ENCODE measurements around the gene STAT6.

Gene STAT6

DNA sequence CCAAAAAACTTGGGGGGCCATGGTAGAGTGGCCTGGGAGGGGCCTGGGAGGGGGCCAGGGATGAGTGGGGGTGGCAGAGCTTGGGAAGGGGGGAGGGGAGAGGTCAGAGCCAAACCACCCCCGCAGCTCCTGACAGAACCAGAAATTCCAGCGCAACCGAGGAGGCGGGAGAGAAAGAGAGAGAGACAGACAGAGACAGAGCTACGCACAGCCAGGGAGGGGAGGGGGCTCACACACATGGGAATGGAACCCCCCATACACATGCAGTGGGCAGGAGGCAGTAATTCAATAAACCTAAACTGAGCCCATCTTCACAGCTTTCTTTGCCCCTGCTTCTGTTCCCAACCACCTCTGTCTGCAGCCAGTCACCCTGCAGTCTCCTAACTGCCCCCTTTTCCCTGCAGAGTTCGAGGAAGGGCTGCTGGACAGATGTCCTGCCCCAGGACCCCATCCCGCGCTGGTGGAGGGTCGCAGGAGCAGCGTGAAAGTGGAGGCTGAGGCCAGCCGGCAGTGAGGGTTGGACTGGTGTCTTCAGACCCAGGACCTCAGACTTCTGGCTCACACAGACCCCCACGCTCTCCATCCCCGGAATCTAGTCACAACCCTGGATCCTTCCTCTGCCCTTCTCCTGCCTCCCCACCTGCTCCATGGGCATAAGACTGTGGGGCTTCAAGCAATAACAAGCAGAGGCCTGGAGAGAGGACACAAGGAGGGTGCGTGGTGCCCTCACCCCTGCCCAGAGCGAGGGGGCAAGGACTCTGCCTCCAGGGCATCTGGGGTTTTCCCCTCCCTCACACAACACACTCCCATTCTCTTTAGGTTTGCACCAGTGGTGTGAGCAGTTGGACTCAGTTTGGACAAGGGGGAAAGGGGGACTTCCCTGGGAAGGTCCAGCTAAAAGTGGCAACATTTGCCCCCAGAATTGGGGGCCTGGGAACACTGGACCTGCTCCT, 16.7 kb downstream of the STAT6 start:
- peak; percentile 18 for DNase-seq
- peaks cover 64% of the 10 kb centered on the region for H3K4me1 Mint-ChIP-seq
- H3K27me3 Mint-ChIP-seq = no peaks in the 10 kb centered on the region
- H3K36me3 Mint-ChIP-seq = peaks cover 51% of the 10 kb centered on the region
- CTCF ChIA-PET = interaction anchor here (0.7 to 10.4 kb wide), 10 partner anchors 11 to 405 kb away, joined by 3 to 100 read pairs (median 4); partner anchors contain the start of genes NEMP1 and STAT6
- H3K27ac Mint-ChIP-seq = peak overlapping the region; percentile 64
- H3K4me3 Mint-ChIP-seq = no peak overlapping the region
- no peaks in the 10 kb centered on the region for H3K9me3 Mint-ChIP-seq

DNA sequence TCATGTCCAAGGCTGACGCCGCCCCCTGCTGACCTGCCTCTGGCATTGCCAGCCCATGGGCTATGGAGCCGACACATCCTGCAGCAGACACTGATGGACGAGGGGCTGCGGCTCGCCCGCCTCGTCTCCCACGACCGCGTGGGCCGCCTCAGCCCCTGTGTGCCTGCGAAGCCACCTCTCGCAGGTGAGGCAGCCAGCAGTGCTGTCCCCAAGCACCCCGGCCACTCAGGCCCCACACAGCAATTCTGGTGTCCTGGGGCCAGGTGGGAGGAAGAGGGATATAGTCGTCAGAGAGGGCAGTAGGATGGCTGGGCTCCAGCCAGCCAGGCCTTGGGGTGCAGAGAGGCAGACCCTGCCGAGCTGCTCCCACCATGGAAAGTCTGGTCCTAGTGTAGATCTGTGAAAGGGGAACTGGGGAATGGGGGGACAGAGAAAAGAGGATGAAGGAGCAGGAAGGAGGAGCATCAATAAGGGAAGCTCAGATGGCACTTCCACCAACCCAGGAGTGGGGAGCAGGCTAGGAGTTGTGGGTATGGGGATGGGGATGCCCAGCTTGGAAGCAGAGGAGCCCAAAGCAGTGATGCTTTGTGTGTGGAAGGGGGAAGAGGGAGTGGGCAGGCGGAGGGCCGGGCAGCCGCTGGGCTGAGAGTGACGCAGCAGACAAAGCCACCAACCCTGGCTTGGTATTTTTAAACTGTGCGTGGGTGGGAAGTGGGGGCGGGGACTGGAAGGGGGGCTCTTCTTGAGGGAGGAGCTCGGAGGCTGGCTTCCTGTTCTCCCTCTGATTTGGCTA, 17.6 kb downstream of the STAT6 start:
- Mint-ChIP-seq H3K4me1 (peaks cover 59% of the 10 kb centered on the region), H3K27me3 (no peaks in the 10 kb centered on the region), H3K36me3 (peaks cover 43% of the 10 kb centered on the region), H3K4me3 (peak overlapping the region; percentile 26), H3K9me3 (no peaks in the 10 kb centered on the region), H3K27ac (peak overlapping the region; percentile 22)
- CTCF ChIA-PET = interaction anchor here (0.7 to 10.4 kb wide), 11 partner anchors 12 to 404 kb away, joined by 3 to 100 read pairs (median 4); partner anchors contain the start of genes NEMP1 and STAT6
- DNase-seq = peak; percentile 67

DNA sequence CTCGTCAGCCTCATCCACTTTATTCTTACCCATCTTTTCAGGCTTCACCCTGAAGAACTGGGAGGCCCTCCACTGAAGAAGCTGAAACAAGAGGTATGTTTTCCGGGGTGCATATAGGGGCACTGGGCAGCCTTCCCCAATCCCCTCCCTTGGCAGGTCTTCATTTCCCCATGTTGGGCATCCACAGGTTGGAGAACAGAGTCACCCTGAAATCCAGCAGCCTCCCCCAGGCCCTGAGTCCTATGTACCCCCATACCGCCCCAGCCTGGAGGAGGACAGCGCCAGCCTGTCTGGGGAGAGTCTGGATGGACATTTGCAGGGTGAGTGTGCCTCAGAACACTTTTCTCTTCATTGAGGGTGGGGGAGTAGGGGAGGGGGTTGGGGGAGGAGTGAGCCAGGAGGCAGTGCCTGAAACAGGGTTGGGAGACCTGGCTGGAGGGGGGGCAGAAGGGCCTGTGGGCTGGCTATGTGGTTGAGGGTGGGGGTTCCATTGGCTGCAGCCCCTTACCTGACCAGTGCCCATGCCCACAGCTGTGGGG, 18.2 kb downstream of the STAT6 start:
- CTCF ChIA-PET = interaction anchor here (0.7 to 10.4 kb wide), 17 partner anchors 11 to 151 kb away, joined by 3 to 100 read pairs (median 6); partner anchors contain the start of genes NEMP1, STAT6 and ZBTB39
- Mint-ChIP-seq H3K27me3 (no peaks in the 10 kb centered on the region), H3K9me3 (no peaks in the 10 kb centered on the region), H3K4me1 (peaks cover 65% of the 10 kb centered on the region), H3K27ac (peak overlapping the region; percentile 39), H3K36me3 (peaks cover 36% of the 10 kb centered on the region), H3K4me3 (no peak overlapping the region)
- DNase-seq = no peak

DNA sequence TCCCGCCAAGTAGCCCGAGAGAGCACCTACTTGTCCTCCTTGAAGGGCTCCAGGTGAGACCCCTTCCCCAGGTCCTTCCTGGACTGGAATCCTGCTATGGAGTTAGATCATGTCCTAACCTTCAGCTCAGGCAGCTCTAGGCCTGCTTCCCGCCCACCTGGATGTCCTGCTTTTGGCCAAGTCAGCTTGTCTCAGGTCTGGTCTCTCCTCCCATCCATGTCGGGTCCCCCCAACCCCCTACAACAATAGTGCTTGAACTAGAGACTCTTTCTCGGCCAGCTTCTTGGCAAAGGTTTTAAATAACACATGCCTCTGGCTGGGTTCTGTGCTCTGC, 18.7 kb downstream of the STAT6 start:
- CTCF ChIA-PET = interaction anchor here (1.0 to 10.4 kb wide), 13 partner anchors 11 to 151 kb away, joined by 3 to 100 read pairs (median 11); partner anchors contain the start of genes NEMP1, STAT6 and ZBTB39
- Mint-ChIP-seq H3K4me1 (peaks cover 68% of the 10 kb centered on the region), H3K27ac (peak overlapping the region; percentile 39), H3K36me3 (peaks cover 33% of the 10 kb centered on the region), H3K4me3 (peak overlapping the region; percentile 13), H3K9me3 (no peaks in the 10 kb centered on the region), H3K27me3 (no peaks in the 10 kb centered on the region)
- DNase-seq = no peak

DNA sequence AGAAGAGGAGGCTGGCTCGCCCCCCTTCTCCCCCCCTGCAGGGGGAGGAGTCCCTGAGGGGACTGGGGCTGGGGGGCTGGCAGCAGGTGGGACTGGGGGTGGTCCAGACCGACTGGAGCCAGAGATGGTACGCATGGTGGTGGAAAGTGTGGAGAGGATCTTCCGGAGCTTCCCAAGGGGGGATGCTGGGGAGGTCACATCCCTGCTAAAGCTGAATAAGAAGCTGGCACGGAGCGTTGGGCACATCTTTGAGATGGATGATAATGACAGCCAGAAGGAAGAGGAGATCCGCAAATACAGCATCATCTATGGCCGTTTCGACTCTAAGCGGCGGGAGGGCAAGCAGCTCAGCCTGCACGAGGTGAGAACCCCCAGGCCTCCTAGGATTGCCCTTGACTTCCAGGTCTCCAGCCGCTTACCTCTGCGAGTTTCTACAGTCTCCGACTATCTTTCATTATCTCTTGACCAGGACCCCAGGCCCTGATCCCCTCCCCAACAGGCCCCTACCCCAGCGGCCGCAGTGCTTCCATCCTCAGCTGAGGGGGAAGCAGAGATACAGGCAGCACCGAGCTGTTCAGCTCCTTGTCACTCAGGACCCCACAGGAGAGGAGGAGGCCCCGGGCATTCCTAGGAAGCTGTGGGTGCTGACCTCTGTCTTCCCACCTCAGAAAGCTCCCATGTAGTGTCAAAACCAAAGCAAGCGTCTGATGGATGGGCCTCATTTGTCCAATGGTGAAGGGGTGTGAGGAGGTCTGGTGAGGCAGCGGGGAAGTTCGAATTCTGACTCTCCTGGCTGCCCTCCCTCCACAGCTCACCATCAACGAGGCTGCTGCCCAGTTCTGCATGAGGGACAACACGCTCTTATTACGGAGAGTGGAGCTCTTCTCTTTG, 19.3 kb downstream of the STAT6 start:
- Mint-ChIP-seq H3K9me3 (no peaks in the 10 kb centered on the region), H3K4me3 (no peak overlapping the region), H3K4me1 (peaks cover 66% of the 10 kb centered on the region), H3K27me3 (no peaks in the 10 kb centered on the region), H3K27ac (peak overlapping the region; percentile 33), H3K36me3 (peaks cover 27% of the 10 kb centered on the region)
- DNase-seq = no peak
- CTCF ChIA-PET = interaction anchor here (1.0 to 10.4 kb wide), 14 partner anchors 12 to 87 kb away, joined by 3 to 100 read pairs (median 10); partner anchors contain the start of genes NEMP1, STAT6 and ZBTB39

DNA sequence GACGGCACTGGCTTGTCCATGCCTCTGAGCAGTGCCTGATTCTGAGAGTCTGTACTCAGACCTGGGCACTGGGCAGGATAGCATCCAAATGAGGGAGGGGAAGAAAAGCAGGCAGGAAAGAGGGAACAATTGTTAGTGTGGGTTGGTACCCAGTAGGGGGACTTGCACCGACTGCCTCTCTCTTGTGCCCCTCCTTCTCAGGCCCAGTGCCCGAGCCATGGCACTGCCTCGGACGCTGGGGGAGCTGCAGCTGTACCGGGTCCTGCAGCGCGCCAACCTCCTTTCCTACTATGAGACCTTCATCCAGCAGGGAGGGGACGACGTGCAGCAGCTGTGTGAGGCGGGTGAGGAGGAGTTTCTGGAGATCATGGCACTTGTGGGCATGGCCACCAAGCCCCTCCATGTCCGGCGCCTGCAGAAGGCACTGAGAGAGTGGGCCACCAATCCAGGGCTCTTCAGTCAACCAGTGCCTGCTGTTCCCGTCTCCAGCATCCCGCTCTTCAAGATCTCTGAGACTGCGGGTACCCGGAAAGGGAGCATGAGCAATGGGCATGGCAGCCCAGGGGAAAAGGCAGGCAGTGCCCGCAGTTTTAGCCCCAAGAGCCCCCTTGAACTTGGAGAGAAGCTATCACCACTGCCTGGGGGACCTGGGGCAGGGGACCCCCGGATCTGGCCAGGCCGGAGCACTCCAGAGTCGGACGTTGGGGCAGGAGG, 20.1 kb downstream of the STAT6 start:
- Mint-ChIP-seq H3K36me3 (peaks cover 23% of the 10 kb centered on the region), H3K4me3 (peak overlapping the region; percentile 88), H3K9me3 (no peaks in the 10 kb centered on the region), H3K27ac (no peak overlapping the region), H3K4me1 (peaks cover 70% of the 10 kb centered on the region), H3K27me3 (no peaks in the 10 kb centered on the region)
- DNase-seq = no peak
- CTCF ChIA-PET = interaction anchor here (1.0 to 10.4 kb wide), 12 partner anchors 8 to 86 kb away, joined by 3 to 100 read pairs (median 7); partner anchors contain the start of genes STAT6 and ZBTB39

DNA sequence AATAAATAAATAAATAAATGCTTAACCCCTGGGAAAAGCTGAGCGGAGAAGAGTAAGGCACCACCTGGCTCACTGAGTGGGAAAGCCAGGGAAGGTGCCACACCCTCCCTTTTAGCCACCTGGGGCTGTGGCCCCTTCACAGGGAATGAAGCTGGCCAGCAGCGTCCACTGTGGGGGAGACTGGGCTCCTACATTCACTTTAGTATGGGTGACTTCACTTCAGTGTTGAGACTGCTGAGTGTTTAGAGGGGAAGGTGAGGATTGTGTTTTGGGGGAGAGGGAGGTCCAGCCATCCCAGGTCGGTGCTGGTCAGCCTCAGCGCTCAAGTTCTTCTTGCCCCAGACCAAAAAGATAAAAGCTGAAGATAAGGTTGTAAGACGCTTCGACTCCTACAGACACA, 20.7 kb downstream of the STAT6 start:
- Mint-ChIP-seq H3K27ac (no peak overlapping the region), H3K4me3 (peak overlapping the region; percentile 88), H3K9me3 (no peaks in the 10 kb centered on the region), H3K36me3 (peaks cover 19% of the 10 kb centered on the region), H3K4me1 (peaks cover 72% of the 10 kb centered on the region), H3K27me3 (no peaks in the 10 kb centered on the region)
- CTCF ChIA-PET = interaction anchor here (1.0 to 10.4 kb wide), 6 partner anchors 8 to 86 kb away, joined by 4 to 100 read pairs (median 12); partner anchors contain the start of genes STAT6 and ZBTB39
- DNase-seq = no peak

DNA sequence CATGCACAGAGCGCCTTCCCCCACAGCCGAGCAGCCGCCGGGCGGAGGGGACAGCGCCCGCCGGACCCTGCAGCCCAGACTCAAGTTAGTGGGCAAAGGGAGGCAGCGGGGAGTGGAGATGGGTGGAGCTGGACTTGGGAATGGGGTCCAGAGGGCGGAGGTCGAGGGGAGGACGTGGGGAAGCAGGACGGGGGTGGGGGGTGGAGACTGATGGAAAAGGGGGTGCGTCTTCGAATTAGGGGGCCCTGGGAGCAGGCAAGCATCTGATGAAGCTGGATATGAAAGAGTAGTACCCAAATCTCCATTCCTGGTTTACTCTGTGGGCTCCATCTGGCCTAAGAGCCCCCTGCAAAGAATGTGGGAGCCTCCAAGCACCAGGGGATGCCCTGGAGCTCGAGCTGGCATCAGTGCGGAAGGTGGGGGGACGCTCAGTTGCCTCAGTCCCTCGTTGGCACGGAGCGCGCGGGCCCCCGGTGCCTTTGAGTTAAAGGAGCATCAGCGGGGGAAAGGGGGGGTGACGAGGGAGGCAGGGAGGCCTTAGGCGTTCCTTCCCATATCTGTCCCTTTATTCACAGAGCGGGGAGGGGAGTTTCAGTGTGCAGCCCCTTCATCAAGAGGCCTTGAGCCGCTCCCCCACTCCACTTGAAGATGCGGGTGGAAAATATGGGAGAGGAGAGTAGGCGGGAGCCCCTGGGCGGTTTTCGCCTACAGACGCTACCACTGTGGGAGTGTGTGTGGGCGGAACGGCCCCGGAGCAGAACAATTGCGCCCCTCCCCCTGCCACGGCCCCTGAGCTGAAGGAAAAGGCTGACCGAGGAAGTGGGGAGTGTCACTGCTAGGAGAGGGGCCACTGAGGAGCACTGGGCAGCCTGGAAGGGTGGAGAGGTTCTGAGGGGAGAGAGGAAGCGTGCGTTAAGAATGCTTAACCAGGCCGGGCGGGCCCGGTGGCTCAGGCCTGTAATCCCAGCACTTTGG, 21.6 kb downstream of the STAT6 start:
- Mint-ChIP-seq H3K36me3 (peaks cover 19% of the 10 kb centered on the region), H3K27ac (peak overlapping the region; percentile 84), H3K9me3 (no peaks in the 10 kb centered on the region), H3K4me3 (peak overlapping the region; percentile 88), H3K4me1 (peaks cover 73% of the 10 kb centered on the region), H3K27me3 (no peaks in the 10 kb centered on the region)
- CTCF ChIA-PET = interaction anchor here (1.6 to 4.7 kb wide), 3 partner anchors 9 to 19 kb away, joined by 5 to 76 read pairs (median 8); partner anchors contain the start of gene NEMP1
- peak; percentile 68 for DNase-seq

DNA sequence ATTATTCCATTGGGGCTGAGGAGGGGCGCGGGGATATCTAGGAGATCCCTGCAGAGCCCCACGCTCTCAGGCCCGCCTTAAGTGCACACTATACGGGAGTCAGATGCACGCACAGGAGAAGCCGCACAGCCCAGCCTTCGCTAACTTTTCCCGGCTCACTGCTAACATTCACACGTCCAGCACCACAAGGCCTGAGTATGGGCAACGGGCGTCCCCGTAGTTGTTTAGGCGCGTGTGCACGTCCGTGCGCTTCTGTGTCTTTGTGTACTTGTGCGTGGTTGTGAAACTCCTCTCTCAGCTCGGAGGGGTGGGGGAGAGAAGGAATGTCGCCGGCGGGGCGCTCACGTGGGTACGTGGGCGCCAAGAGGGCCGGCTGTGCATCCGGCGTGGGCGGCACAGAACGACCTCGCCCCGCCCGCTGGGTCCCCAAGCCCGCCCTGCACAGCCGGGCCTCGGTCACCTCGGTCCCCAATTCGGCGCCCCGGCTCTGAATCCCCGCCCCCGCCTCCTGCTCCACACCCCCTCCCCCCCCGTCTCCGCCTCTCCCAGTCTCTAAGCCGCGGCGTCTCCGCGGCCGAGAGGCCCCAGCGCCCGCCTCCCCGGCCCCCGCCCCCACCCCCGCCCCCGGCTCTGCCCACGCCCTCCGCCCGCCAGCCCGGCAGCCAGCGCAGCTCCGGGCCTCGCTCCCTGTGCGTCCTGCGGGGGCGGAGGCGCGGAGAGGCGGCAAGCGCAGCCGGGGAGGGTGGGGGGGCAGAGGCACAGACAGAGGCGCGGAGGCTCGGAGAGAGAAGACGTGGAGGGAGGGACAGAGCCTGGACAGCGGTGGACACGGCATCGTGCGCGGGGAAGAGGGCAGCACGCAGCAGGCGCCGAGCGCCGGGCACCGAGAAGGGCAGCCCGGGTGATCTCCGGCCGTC, 22.6 kb downstream of the STAT6 start, which contains the start of gene NAB2:
NAB2 (plus strand) TSS at position 761 of the 917 bp plus-strand sequence. CDS start 158 bp downstream, outside the sequence.
- peaks cover 19% of the 10 kb centered on the region for H3K36me3 Mint-ChIP-seq
- H3K4me3 Mint-ChIP-seq = peak within 1 kb of the TSS; percentile 88
- DNase-seq = peak; percentile 97
- H3K27ac Mint-ChIP-seq = peak within 1 kb of the TSS; percentile 94
- H3K9me3 Mint-ChIP-seq = no peaks in the 10 kb centered on the region
- H3K4me1 Mint-ChIP-seq = peaks cover 67% of the 10 kb centered on the region
- CTCF ChIA-PET = interaction anchor here (0.9 to 2.9 kb wide), 6 partner anchors 9 to 671 kb away, joined by 3 to 19 read pairs (median 6); partner anchors contain the start of genes NEMP1 and STAT6
- H3K27me3 Mint-ChIP-seq = no peaks in the 10 kb centered on the region

DNA sequence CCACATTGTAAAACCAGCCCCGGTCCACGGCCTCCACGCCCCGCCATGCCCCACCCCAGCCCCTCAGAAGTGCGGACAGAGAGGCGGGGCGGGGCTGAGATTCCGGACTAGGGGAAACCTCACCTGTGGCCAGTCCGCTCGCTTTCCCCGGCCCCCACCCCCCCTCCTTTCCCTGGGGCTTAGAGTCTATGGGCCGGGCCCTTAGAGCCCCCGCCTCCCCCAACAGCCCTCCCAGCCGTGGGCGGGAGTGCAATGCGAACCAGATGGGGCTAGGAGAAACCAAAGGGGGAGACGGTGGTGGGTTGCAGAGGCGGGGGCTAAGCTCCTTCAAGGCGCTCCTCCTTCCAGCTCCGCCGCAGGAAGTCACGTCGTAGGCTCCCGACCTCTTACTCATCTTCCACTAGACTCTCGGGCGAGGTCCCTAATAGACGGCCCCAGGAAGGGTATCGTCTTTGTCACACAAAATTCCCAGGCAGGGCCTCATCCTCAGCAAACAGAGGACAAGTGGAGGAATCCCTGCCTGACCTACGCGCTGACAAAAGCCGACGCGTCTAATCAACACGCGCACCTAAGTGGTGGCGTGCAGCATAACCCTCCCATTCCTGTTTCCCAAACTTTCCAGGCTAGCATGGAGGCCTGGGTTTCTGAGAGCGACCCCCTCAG, 23.3 kb downstream of the STAT6 start:
- CTCF ChIA-PET = interaction anchor here (0.9 to 2.9 kb wide), 6 partner anchors 8 to 672 kb away, joined by 3 to 19 read pairs (median 6); partner anchors contain the start of genes NEMP1 and STAT6
- Mint-ChIP-seq H3K4me1 (peaks cover 61% of the 10 kb centered on the region), H3K27ac (peak overlapping the region; percentile 94), H3K36me3 (peaks cover 19% of the 10 kb centered on the region), H3K9me3 (no peaks in the 10 kb centered on the region), H3K27me3 (no peaks in the 10 kb centered on the region), H3K4me3 (peak overlapping the region; percentile 83)
- peak; percentile 83 for DNase-seq

All from activated naive CD4-positive, alpha-beta T cell treated with anti-CD3 and anti-CD28 coated beads, Interleukin-2, amount 10 ng/mL, durations not matched to agents 7 days and 5 days (primary cell).